ENCODE measurements around the gene HHATL. TPM values are rescaled to one million over a fixed set of nuclear protein-coding genes. Genes with fewer than 3 reads are reported as not detected.
A peak's percentile ranks its signal among the peaks of the same experiment; 100 is the strongest.

The HHATL gene
- total and polyA plus RNA-seq, 2 donors (not counting 1 experiment from before 2014, with no cell fraction given) = not detected

DNA sequence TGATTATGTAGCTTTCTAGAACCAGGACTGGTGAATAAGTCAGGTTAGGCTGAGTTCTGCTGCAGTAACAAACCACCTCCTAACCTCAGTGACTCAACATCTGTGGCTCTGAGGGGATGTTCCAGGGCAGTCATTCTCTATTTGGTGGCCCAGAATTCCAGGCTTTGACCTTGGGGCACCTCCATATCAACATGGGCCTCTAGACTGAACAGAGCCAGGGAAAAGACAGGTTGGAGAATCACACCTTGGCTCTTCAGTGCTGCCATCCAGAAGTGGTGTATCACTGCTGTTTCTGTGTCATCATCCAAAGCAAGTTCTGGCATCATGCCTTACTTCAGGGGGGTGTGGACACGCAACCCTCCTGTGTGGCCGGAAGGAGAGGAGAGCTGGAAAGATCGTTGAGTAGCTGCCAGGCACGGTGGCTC is 33.8 kb downstream of the HHATL start:
- TF ChIP-seq, protein P1, sequence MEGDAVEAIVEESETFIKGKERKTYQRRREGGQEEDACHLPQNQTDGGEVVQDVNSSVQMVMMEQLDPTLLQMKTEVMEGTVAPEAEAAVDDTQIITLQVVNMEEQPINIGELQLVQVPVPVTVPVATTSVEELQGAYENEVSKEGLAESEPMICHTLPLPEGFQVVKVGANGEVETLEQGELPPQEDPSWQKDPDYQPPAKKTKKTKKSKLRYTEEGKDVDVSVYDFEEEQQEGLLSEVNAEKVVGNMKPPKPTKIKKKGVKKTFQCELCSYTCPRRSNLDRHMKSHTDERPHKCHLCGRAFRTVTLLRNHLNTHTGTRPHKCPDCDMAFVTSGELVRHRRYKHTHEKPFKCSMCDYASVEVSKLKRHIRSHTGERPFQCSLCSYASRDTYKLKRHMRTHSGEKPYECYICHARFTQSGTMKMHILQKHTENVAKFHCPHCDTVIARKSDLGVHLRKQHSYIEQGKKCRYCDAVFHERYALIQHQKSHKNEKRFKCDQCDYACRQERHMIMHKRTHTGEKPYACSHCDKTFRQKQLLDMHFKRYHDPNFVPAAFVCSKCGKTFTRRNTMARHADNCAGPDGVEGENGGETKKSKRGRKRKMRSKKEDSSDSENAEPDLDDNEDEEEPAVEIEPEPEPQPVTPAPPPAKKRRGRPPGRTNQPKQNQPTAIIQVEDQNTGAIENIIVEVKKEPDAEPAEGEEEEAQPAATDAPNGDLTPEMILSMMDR (conservative IDR thresholded peaks at IDR 0.05 in 1 of 2, IDR thresholded peaks at IDR 0.05 in 1 of 2; ENCODE audit: low read depth in 1 of 2, low read length in 2 of 2) = no peak
- no peak for TF ChIP-seq EZH2 (IDR thresholded peaks at IDR 0.05; ENCODE audit: low read length, missing control alignments)
- H3K27me3 ChIP-seq (ENCODE audit: control insufficient read depth, insufficient read depth, low read length) = peaks cover 3% of the 10 kb centered on the region
- no peak overlapping the region for H2AFZ ChIP-seq (ENCODE audit: low read length)
- H3K4me1 ChIP-seq (ENCODE audit: control insufficient read depth, extremely low read depth, insufficient read depth, low read length) = no peaks in the 10 kb centered on the region
- peak in 1 of 2 donors; percentile 21 for DNase-seq (ENCODE audit: low read depth in 2 of 2)
- H3K4me2 ChIP-seq (ENCODE audit: extremely low read depth, insufficient read depth, low read length) = no peak overlapping the region
- H3K79me2 ChIP-seq (ENCODE audit: control insufficient read depth, insufficient read depth, low read length) = no peaks in the 10 kb centered on the region
- H3K9me3 ChIP-seq (ENCODE audit: control insufficient read depth, insufficient read depth, low read depth, low read length) = no peaks in the 10 kb centered on the region
- H3K27ac ChIP-seq (ENCODE audit: insufficient read depth, low read length) = no peak overlapping the region
- no peaks in the 10 kb centered on the region for H4K20me1 ChIP-seq (ENCODE audit: control insufficient read depth, extremely low read depth, insufficient read depth, low read length)
- no peak overlapping the region for H3K9ac ChIP-seq (ENCODE audit: insufficient read depth, low read length)
- no peaks in the 10 kb centered on the region for H3K36me3 ChIP-seq (ENCODE audit: control insufficient read depth, insufficient read depth, low read length)
- H3K4me3 ChIP-seq (replicated peaks in 1 of 4; ENCODE audit: control extremely low read depth in 1 of 4, insufficient read depth in 1 of 4, low read depth in 3 of 4, low read length in 4 of 4) = no peak overlapping the region

DNA sequence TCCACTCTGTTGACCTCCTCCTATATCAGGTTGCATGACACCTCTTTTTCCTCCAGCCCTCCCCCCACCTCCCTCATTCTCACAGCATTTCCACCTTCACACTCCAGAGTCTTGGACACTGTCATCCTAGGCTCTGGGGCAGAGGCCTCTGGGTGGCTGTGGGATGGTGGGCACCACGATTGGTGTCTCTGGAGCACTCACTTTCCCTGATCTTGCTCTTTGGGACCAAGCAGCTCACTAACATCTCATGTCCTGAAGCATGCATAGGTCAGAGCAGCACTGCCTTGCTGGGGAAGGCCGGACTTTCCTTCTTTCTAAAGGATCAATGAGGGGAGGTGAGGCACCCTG is 34.2 kb downstream of the HHATL start:
- no peak for DNase-seq (ENCODE audit: low read depth in 2 of 2)
- Histone ChIP-seq H3K9ac (ENCODE audit: insufficient read depth, low read length) (no peak overlapping the region), H2AFZ (ENCODE audit: low read length) (no peak overlapping the region), H3K9me3 (ENCODE audit: control insufficient read depth, insufficient read depth, low read depth, low read length) (no peaks in the 10 kb centered on the region), H3K27ac (ENCODE audit: insufficient read depth, low read length) (no peak overlapping the region), H3K27me3 (ENCODE audit: control insufficient read depth, insufficient read depth, low read length) (peaks cover 3% of the 10 kb centered on the region), H3K4me1 (ENCODE audit: control insufficient read depth, extremely low read depth, insufficient read depth, low read length) (no peaks in the 10 kb centered on the region), H3K36me3 (ENCODE audit: control insufficient read depth, insufficient read depth, low read length) (no peaks in the 10 kb centered on the region), H3K79me2 (ENCODE audit: control insufficient read depth, insufficient read depth, low read length) (no peaks in the 10 kb centered on the region), H4K20me1 (ENCODE audit: control insufficient read depth, extremely low read depth, insufficient read depth, low read length) (no peaks in the 10 kb centered on the region), H3K4me2 (ENCODE audit: extremely low read depth, insufficient read depth, low read length) (no peak overlapping the region), H3K4me3 (replicated peaks in 1 of 4; ENCODE audit: control extremely low read depth in 1 of 4, insufficient read depth in 1 of 4, low read depth in 3 of 4, low read length in 4 of 4) (no peak overlapping the region)
- TF ChIP-seq, protein P1 (conservative IDR thresholded peaks at IDR 0.05 in 1 of 2, IDR thresholded peaks at IDR 0.05 in 1 of 2; ENCODE audit: low read depth in 1 of 2, low read length in 2 of 2) = no peak

DNA sequence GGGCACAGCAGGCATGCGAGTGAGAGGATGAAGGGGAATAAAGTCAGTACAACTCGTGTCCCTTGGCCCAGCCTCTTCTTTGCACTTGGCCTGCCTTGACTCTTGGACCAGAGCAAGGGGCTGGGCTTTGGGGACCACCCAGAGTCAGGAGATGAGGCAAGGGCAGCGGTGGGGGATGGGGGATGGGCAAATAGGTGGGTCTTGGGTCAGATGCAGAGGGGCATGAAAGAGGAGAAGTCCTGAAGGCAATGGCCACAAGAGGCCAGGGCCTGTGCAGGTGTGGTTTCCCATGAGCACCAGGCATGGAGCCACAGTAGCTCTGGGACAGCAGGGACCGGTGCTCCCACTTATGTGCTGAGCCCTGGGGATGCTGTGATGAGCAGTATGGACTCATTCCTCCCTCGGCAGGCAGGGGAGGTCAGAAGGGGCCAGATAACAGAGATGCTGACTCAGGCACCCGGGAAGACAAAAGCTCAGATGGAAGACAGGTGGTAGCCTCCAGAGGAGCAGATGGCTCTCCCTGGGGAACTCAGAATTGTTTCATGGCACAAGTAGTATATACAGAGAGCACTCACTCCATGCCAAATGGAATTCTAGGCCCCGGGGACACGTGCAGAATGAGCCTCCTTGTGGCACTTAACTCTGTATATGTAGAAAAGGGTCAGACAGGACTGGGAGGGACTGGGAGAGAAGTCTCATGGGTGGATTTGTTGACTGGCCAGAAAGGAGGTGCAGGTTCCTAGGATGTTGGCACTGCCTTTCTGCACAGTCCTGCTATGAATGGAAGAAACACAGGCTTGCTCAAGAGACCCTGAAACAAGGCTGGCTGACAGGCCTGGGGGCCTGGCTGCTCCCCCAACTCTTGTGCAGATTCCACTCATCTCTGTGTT is 34.8 kb downstream of the HHATL start:
- Histone ChIP-seq H3K9me3 (ENCODE audit: control insufficient read depth, insufficient read depth, low read depth, low read length) (no peaks in the 10 kb centered on the region), H3K27ac (ENCODE audit: insufficient read depth, low read length) (no peak overlapping the region), H3K4me1 (ENCODE audit: control insufficient read depth, extremely low read depth, insufficient read depth, low read length) (no peaks in the 10 kb centered on the region), H3K36me3 (ENCODE audit: control insufficient read depth, insufficient read depth, low read length) (no peaks in the 10 kb centered on the region), H3K4me3 (replicated peaks in 1 of 4; ENCODE audit: control extremely low read depth in 1 of 4, insufficient read depth in 1 of 4, low read depth in 3 of 4, low read length in 4 of 4) (no peak overlapping the region), H3K79me2 (ENCODE audit: control insufficient read depth, insufficient read depth, low read length) (no peaks in the 10 kb centered on the region), H3K27me3 (ENCODE audit: control insufficient read depth, insufficient read depth, low read length) (peaks cover 3% of the 10 kb centered on the region), H4K20me1 (ENCODE audit: control insufficient read depth, extremely low read depth, insufficient read depth, low read length) (no peaks in the 10 kb centered on the region), H3K9ac (ENCODE audit: insufficient read depth, low read length) (no peak overlapping the region), H2AFZ (ENCODE audit: low read length) (no peak overlapping the region), H3K4me2 (ENCODE audit: extremely low read depth, insufficient read depth, low read length) (no peak overlapping the region)
- DNase-seq (ENCODE audit: low read depth in 2 of 2) = no peak
- TF ChIP-seq, protein P1 (conservative IDR thresholded peaks at IDR 0.05 in 1 of 2, IDR thresholded peaks at IDR 0.05 in 1 of 2; ENCODE audit: low read depth in 1 of 2, low read length in 2 of 2) = no peak
- TF ChIP-seq EZH2 (IDR thresholded peaks at IDR 0.05; ENCODE audit: low read length, missing control alignments) = no peak

All from fibroblast of lung (primary cell).